G401.6 (cell line): Measurements from ENCODE around the gene MROH9.
A peak's percentile ranks its signal among the peaks of the same experiment; 100 is the strongest.

Experiments used
- FAIRE-seq: peaks from 2 replicates; lab custom pipeline; 2012; peaks lifted over from hg19 to GRCh38; lab: Jason Lieb, UNC

MROH9 gene

DNA sequence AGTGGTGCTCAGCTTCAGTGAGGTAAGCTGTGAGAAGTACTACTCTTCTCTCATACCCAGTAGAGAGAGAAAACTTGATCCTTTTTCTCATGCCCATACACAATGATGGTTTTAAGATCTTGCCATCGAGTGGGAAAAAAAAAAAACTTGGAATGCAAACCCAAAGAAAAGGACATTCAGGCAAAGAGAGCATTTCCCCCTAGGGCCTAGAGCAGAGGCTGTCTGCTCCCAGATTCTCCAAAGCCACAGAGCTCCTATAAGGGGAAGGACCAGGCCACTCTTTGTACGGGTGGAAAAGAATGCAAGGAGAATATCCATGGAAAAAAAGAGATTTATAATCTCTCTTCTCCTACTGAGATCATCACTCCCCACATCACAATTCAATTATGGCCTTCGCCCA, 34.9 kb downstream of the MROH9 start:
- FAIRE-seq, result no peak

- FAIRE-seq, result no peak
These were observed 43.1 kb downstream of the MROH9 start for GRCh38 chr1:170978371-170978910.

GRCh38 chr1:170985406-170985805, 50.1 kb downstream of the MROH9 start:
- no peak for FAIRE-seq

DNA sequence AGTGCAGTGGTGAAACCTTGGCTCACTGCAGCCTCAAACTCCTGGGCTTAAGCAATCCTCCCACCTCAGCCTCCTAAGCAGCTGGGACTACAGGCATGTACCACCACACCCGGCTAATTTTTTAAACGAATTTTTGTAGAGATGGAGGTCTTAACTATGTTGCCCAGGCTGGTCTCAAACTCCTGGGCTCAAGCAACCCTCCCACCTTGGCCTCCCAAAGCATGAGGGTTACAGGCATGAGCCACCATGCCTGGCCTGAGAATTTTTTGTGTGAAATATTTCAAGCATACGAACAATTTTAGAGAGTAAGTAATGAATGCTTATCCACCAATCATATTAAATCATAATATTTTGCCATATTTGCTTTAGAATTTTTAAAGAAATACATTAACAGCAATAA, 51.6 kb downstream of the MROH9 start:
- FAIRE-seq, result no peak

DNA sequence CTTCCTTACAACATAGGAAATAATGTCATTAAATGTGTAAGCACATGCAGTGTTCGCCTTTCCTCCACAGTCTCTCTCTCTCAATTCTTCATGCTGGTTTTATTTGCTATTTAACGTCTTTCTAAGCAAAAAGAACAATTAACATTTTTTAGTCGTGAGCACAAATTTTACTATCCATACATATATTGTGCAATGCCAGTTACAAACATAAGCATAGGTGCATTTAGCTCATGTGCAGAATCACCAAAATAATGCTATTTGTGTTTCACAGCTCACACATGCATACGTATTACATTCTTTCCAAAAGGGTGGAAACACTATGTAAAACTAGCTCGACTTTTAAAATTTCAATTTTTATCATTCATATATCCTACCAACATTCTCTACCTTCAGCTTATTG, 52.1 kb downstream of the MROH9 start:
- FAIRE-seq, result no peak

DNA sequence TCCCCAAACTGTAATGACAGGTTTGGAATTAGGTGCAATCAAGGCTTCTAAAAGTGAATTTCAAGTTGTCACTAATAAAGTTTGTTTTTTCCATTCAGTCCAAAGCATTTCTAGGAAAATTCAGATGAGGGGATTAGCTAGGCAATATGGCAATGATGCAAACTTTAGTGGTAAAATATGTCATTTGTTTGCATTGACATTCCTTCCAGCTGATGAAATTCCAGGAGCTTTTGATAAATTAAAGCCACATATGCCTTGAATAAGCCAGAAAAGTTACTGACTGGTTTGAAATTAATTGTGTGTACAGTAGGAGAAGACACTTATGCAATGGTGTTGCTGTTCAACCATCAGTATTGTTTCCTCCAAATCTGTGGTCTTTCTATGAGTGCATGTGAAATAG, 57.8 kb downstream of the MROH9 start:
- FAIRE-seq, result no peak

- no peak for FAIRE-seq
These were observed 58.4 kb downstream of the MROH9 start for GRCh38 chr1:170993717-170994116.

- no peak for FAIRE-seq
These were observed 79.5 kb downstream of the MROH9 start for GRCh38 chr1:171014880-171015279.

DNA sequence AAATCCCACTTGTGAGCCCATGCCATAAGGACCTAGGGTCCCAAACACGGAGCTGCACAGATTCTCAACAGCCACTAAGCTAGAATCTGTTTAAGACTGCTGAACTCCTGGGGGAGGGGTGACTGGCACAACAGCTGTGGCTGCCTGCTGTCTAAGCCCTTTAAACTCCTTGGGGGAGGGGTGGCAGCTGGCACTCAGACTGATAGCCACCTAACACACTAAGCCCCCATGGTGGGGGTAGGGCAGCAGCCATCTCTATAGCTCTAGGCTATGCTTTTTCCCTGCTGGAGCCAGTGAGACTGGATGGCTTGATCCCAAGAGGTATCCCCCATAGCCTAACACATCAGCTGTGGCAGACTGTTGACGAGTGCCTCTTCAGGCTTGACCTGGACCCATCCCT, 82.1 kb downstream of the MROH9 start:
- FAIRE-seq, result no peak

DNA sequence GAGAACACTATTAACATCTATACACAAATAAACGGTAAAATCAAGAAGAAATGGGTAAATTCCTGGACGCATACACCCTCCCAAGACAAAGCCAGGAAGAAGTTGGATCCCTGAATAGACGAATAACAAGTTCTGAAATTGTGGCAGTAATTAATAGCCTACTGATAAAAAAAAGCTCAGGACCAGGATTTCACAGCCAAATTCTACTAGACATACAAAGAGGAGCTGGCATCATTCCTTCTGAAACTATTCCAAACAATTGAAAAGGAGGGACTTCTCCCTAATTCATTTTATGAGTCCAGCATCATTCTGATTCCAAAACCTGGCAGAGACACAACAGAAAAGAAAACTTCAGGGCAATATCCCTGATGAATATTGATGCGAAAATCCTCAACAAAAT, 84.6 kb downstream of the MROH9 start:
- FAIRE-seq, result no peak

GRCh38 chr1:171032822-171033702, 97.7 kb downstream of the MROH9 start:
- FAIRE-seq, result no peak

DNA sequence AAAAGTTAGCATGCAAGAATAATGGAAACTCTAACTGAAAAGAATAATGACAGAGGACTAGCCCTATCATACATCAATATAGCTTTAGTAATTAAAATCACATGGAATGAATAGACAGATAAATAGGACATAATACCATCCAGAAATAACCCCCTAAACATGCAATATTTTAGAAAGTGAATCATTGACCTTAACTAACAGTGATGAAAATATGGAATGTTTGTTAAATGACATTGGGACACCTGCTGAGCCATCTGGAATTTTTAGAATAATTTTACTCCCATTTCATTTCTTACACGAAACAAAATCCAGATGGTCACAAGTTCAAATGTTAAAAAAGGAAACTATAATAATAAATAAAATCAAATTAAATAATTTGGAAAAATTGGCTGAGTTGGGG, 102.3 kb downstream of the MROH9 start:
- FAIRE-seq, result no peak

DNA sequence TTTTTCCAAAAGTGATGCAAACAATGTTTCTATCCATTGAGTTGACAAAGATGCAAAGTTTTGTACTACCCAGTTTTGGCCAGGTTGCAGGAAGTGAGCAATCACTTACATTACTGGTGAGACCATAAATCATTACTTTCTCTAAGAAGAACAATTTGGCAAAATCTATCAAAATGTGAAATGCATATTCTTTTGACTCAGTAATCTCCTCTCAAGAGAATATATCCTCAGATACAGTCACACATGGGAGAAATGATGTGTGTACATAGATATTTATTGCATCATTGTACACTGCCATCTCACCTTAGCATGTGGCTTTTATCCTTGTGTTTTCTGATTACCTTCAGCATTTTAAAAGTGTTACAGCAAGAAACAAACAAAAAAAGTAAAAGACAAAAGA, 103.0 kb downstream of the MROH9 start:
- FAIRE-seq, result no peak

DNA sequence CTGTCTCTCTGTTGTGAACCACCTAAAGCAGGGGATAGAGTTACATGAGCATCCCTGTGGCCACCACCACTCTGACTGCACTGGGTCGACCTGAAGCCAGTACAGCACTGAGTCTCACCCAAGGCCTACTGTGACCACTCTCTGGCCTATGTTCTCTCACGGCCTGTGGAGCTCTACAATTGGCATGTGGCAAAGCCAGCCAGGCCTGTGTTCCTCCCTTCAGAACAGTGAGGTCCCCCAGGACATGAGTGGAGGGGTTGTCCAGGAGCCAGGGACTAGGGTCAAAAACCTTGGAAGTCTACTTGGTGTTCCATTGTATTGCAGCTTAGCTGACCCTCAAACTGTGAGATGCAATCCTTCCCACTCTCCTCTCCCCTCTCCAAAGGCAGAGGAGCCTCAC, 112.7 kb downstream of the MROH9 start:
- FAIRE-seq, result no peak

DNA sequence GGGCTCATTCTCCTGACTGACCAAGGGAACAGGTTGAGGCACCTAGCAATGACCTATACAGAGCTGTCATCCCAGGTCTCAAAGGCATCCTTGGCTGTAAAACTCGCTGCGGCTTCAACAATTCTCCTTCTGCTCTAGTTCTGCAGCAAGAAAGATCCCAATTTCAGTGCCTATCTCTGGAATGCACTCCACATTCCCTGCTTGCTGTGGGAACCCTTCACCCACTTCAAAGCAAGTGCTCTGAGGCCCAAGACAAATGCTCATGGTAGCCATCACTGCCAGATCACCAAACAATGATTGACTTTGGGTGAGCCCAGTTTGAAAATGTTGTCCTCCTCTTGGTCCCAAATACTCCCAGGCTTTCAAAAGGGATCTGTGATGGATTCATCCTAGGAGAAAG, 117.6 kb downstream of the MROH9 start:
- FAIRE-seq, result no peak

DNA sequence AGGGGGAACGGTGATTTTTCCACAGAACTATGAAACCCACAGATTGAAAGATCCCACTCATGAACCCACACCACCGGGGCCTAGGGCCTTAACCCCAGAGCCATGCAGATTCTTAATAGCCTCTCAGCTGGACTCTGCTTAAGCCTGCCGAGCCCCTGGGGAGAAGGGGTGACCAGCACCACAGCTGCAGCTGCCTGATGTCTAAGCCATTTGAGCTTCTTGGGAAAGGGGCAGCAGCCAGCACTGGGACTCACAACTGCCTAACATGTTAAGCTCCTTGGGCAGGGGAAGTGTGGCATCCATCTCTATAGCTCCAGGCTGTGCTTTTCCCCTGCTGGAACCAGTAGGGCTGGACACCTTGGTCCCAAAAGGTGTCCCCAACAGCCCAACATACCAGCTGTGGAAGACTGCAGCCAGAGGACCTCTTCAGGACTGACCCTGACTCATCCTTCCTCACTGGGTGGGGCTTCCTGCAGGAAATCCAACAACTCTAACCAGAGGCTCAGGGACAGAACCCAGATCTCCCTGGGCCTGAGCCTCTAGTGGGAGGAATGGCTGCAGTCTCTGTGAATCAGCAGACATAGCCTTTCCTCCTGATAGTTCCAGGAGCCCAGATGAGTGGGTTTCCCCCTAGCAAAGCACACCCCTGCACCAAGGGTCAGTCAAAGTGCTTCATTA, 120.8 kb downstream of the MROH9 start:
- no peak for FAIRE-seq

DNA sequence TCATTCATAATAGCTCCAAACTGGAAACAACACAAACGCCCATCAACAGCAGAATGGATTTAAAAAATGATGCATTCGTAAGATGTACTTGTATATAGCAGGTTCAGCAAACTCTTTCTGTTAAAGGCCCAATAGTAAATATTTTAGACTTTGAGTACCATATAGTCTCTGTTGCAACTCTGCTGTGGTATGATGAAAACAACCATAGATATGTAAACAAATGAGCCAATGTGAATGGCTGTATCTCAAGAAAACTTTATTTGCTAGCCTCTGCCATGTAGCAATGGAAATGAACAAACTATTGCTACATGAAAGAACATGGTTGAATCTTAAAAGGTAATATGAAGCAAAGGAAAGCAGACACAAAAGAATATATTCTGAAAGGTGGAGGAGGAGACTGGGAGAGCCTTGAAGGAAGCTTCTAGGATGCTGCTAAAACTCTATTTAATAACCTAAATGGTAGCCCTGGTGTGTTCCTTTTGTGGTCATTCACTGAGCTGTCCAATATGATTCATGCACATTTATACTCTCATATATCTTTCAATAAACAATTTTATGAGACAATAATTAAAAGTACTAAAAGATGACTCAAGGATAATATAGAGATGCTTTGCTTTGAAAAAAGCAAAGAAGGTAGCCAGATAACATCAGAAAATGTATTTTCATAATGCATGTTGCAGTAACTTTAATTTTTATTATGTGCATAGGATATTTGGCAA, 126.2 kb downstream of the MROH9 start:
- FAIRE-seq, result no peak

- FAIRE-seq, result no peak
These were observed 127.6 kb downstream of the MROH9 start for GRCh38 chr1:171062902-171063301.

GRCh38 chr1:171075041-171075440, 139.7 kb downstream of the MROH9 start:
- FAIRE-seq, result no peak

DNA sequence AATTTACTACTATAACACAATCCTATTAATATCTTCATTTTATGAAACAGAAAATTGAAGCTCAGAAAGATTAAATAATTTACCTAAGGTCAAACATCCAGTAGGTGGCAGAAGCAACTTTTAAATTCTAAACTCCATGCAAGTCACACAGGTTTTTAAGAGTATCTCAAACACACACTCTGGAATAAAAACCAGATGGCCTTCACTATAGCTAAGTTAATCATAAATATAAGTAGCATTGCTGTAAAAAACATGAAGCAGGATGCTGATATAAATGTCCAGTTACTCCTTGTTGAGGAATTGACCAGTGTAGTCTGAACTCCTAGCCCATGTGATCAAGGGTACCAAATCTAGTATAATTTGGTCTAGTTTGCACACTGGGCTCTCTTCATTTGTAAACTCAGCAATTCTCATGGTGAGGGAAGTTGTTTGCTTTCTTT, 146.0 kb downstream of the MROH9 start:
- peak; percentile 61 for FAIRE-seq

- no peak for FAIRE-seq
These were observed 146.4 kb downstream of the MROH9 start for GRCh38 chr1:171081763-171082201.

GRCh38 chr1:171082606-171083005, 147.3 kb downstream of the MROH9 start:
- no peak for FAIRE-seq

DNA sequence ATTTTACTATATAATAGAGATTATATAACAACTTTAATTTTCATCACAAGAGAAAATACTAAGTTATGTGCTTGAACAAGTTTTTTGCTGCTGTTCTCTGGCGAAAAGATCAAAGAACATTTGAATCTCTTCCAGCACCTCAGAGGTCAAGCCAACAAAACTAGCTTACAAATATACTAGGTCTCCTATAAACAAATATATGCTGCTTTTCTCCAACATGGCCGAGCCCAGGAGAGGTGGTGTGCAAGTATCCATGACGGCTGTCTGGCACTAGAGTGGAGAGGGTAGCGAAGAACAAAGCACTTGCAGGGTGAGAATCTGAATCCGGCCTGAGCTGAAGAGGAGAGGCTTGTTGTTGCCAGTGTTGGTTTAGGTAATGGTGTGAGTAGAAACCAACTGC, 147.9 kb downstream of the MROH9 start:
- no peak for FAIRE-seq
